Measurements from ENCODE around the gene TBC1D5.
"Not testable (repeated sequence)": the region's sequence is repeated elsewhere in the genome, so short reads cannot be mapped to it uniquely, and the experiment has no call there.

TBC1D5 gene

GRCh38 chr3:17741621-17742101 is 770 bp downstream of the TBC1D5 start:
- H3K36me3 Mint-ChIP-seq: peaks cover 1% of the 10 kb centered on the region
- no peak for DNase-seq (ENCODE audit: low spot score in 2 of 2)
- peak overlapping the region; percentile 99 for H3K27ac Mint-ChIP-seq
- H3K4me3 Mint-ChIP-seq: peak overlapping the region; percentile 97
- H3K9me3 Mint-ChIP-seq: no peaks in the 10 kb centered on the region
- H3K4me1 Mint-ChIP-seq: peaks cover 35% of the 10 kb centered on the region
- ATAC-seq (ENCODE audit: low read depth): no peak
- no peaks in the 10 kb centered on the region for H3K27me3 Mint-ChIP-seq

- H3K4me3 Mint-ChIP-seq: peak overlapping the region; percentile 97
- peaks cover 1% of the 10 kb centered on the region for H3K36me3 Mint-ChIP-seq
- H3K27me3 Mint-ChIP-seq: no peaks in the 10 kb centered on the region
- DNase-seq (ENCODE audit: low spot score in 2 of 2) (no peak), ATAC-seq (ENCODE audit: low read depth) (no peak)
- H3K4me1 Mint-ChIP-seq: peaks cover 35% of the 10 kb centered on the region
- H3K27ac Mint-ChIP-seq: peak overlapping the region; percentile 99
- H3K9me3 Mint-ChIP-seq: no peaks in the 10 kb centered on the region
These were observed 1.7 kb downstream of the TBC1D5 start for GRCh38 chr3:17740721-17741141.

- peak overlapping the region; percentile 99 for H3K27ac Mint-ChIP-seq
These were observed 3.5 kb downstream of the TBC1D5 start for GRCh38 chr3:17738921-17739320.

GRCh38 chr3:17738219-17738618 is 4.2 kb downstream of the TBC1D5 start:
- no peaks in the 10 kb centered on the region for H3K27me3 Mint-ChIP-seq
- H3K9me3 Mint-ChIP-seq: no peaks in the 10 kb centered on the region
- peak overlapping the region; percentile 99 for H3K27ac Mint-ChIP-seq
- DNase-seq (ENCODE audit: low spot score in 2 of 2): no peak
- H3K4me1 Mint-ChIP-seq: peaks cover 36% of the 10 kb centered on the region
- ATAC-seq (ENCODE audit: low read depth): no peak
- peaks cover 8% of the 10 kb centered on the region for H3K36me3 Mint-ChIP-seq
- H3K4me3 Mint-ChIP-seq: peak overlapping the region; percentile 0

More at GRCh38 chr3:17738921-17739320, 3.5 kb downstream of the TBC1D5 start:
- no peak for ATAC-seq (ENCODE audit: low read depth)
- H3K4me3 Mint-ChIP-seq: peak overlapping the region; percentile 97
- DNase-seq (ENCODE audit: low spot score in 2 of 2): no peak
- peaks cover 37% of the 10 kb centered on the region for H3K4me1 Mint-ChIP-seq
- H3K27me3 Mint-ChIP-seq: no peaks in the 10 kb centered on the region
- no peaks in the 10 kb centered on the region for H3K9me3 Mint-ChIP-seq
- H3K36me3 Mint-ChIP-seq: peaks cover 5% of the 10 kb centered on the region

- no peak for ATAC-seq (ENCODE audit: low read depth)
- Mint-ChIP-seq H3K27me3 (no peaks in the 10 kb centered on the region), H3K4me3 (no peak overlapping the region), H3K27ac (peak overlapping the region; percentile 99), H3K4me1 (peaks cover 40% of the 10 kb centered on the region), H3K9me3 (no peaks in the 10 kb centered on the region), H3K36me3 (peaks cover 13% of the 10 kb centered on the region)
- no peak for DNase-seq (ENCODE audit: low spot score in 2 of 2)
These were observed 4.8 kb downstream of the TBC1D5 start for GRCh38 chr3:17737591-17737990.

- H3K27me3 Mint-ChIP-seq; ATAC-seq (ENCODE audit: low read depth); H3K4me3 Mint-ChIP-seq; DNase-seq (ENCODE audit: low spot score in 2 of 2); H3K9me3 Mint-ChIP-seq; H3K27ac Mint-ChIP-seq: not testable (repeated sequence)
- H3K4me1 Mint-ChIP-seq: peaks cover 34% of the 10 kb centered on the region
- peaks cover 17% of the 10 kb centered on the region for H3K36me3 Mint-ChIP-seq
These were observed 7.1 kb downstream of the TBC1D5 start for GRCh38 chr3:17735362-17735761.

- H3K9me3 Mint-ChIP-seq: no peaks in the 10 kb centered on the region
- no peak overlapping the region for H3K4me3 Mint-ChIP-seq
- H3K36me3 Mint-ChIP-seq: peaks cover 28% of the 10 kb centered on the region
- no peak for ATAC-seq (ENCODE audit: low read depth)
- peak overlapping the region; percentile 13 for H3K27ac Mint-ChIP-seq
- H3K4me1 Mint-ChIP-seq: peaks cover 30% of the 10 kb centered on the region
- H3K27me3 Mint-ChIP-seq: no peaks in the 10 kb centered on the region
- DNase-seq (ENCODE audit: low spot score in 2 of 2): no peak
These were observed 8.7 kb downstream of the TBC1D5 start for GRCh38 chr3:17733768-17734167.

GRCh38 chr3:17733215-17733614 is 9.2 kb downstream of the TBC1D5 start:
- no peak for ATAC-seq (ENCODE audit: low read depth)
- peak overlapping the region; percentile 13 for H3K27ac Mint-ChIP-seq
- no peak overlapping the region for H3K4me3 Mint-ChIP-seq
- DNase-seq (ENCODE audit: low spot score in 2 of 2): no peak
- peaks cover 28% of the 10 kb centered on the region for H3K36me3 Mint-ChIP-seq
- peaks cover 27% of the 10 kb centered on the region for H3K4me1 Mint-ChIP-seq
- no peaks in the 10 kb centered on the region for H3K9me3 Mint-ChIP-seq
- H3K27me3 Mint-ChIP-seq: no peaks in the 10 kb centered on the region

- Mint-ChIP-seq H3K9me3 (no peaks in the 10 kb centered on the region), H3K36me3 (peaks cover 41% of the 10 kb centered on the region), H3K27ac (peak overlapping the region; percentile 58), H3K4me1 (peaks cover 14% of the 10 kb centered on the region), H3K4me3 (no peak overlapping the region), H3K27me3 (no peaks in the 10 kb centered on the region)
- DNase-seq (ENCODE audit: low spot score in 2 of 2) (no peak), ATAC-seq (ENCODE audit: low read depth) (no peak)
These were observed 12.0 kb downstream of the TBC1D5 start for GRCh38 chr3:17730318-17730967.

GRCh38 chr3:17726313-17726712 is 16.1 kb downstream of the TBC1D5 start:
- Mint-ChIP-seq H3K4me3 (no peak overlapping the region), H3K36me3 (peaks cover 37% of the 10 kb centered on the region), H3K4me1 (peaks cover 12% of the 10 kb centered on the region), H3K27me3 (no peaks in the 10 kb centered on the region), H3K27ac (no peak overlapping the region), H3K9me3 (peaks cover 3% of the 10 kb centered on the region)
- DNase-seq (ENCODE audit: low spot score in 2 of 2): no peak
- no peak for ATAC-seq (ENCODE audit: low read depth)

- ATAC-seq (ENCODE audit: low read depth); H3K27me3 Mint-ChIP-seq; H3K9me3 Mint-ChIP-seq; H3K27ac Mint-ChIP-seq; DNase-seq (ENCODE audit: low spot score in 2 of 2); H3K4me3 Mint-ChIP-seq: not testable (repeated sequence)
- H3K4me1 Mint-ChIP-seq: peaks cover 12% of the 10 kb centered on the region
- peaks cover 36% of the 10 kb centered on the region for H3K36me3 Mint-ChIP-seq
These were observed 16.6 kb downstream of the TBC1D5 start for GRCh38 chr3:17725844-17726243.

- ATAC-seq (ENCODE audit: low read depth) (no peak), DNase-seq (ENCODE audit: low spot score in 2 of 2) (no peak)
- peaks cover 3% of the 10 kb centered on the region for H3K9me3 Mint-ChIP-seq
- H3K36me3 Mint-ChIP-seq: peaks cover 33% of the 10 kb centered on the region
- peaks cover 8% of the 10 kb centered on the region for H3K4me1 Mint-ChIP-seq
- no peak overlapping the region for H3K4me3 Mint-ChIP-seq
- no peaks in the 10 kb centered on the region for H3K27me3 Mint-ChIP-seq
- H3K27ac Mint-ChIP-seq: no peak overlapping the region
These were observed 17.5 kb downstream of the TBC1D5 start for GRCh38 chr3:17724948-17725347.

- Mint-ChIP-seq H3K27ac (no peak overlapping the region), H3K4me1 (peaks cover 8% of the 10 kb centered on the region), H3K27me3 (no peaks in the 10 kb centered on the region), H3K36me3 (peaks cover 29% of the 10 kb centered on the region), H3K4me3 (no peak overlapping the region), H3K9me3 (peaks cover 3% of the 10 kb centered on the region)
- DNase-seq (ENCODE audit: low spot score in 2 of 2): no peak
- no peak for ATAC-seq (ENCODE audit: low read depth)
These were observed 18.3 kb downstream of the TBC1D5 start for GRCh38 chr3:17724122-17724521.

- H3K4me1 Mint-ChIP-seq: peaks cover 12% of the 10 kb centered on the region
- peaks cover 38% of the 10 kb centered on the region for H3K36me3 Mint-ChIP-seq
- peak overlapping the region; percentile 32 for H3K27ac Mint-ChIP-seq
- ATAC-seq (ENCODE audit: low read depth) (no peak), DNase-seq (ENCODE audit: low spot score in 2 of 2) (no peak)
- peaks cover 12% of the 10 kb centered on the region for H3K9me3 Mint-ChIP-seq
- no peak overlapping the region for H3K4me3 Mint-ChIP-seq
- H3K27me3 Mint-ChIP-seq: no peaks in the 10 kb centered on the region
These were observed 25.0 kb downstream of the TBC1D5 start for GRCh38 chr3:17717411-17717810.

- DNase-seq (ENCODE audit: low spot score in 2 of 2) (no peak), ATAC-seq (ENCODE audit: low read depth) (no peak)
- Mint-ChIP-seq H3K27me3 (no peaks in the 10 kb centered on the region), H3K27ac (no peak overlapping the region), H3K9me3 (peaks cover 12% of the 10 kb centered on the region), H3K4me3 (no peak overlapping the region), H3K4me1 (peaks cover 21% of the 10 kb centered on the region), H3K36me3 (peaks cover 42% of the 10 kb centered on the region)
These were observed 28.0 kb downstream of the TBC1D5 start for GRCh38 chr3:17714473-17714872.
